GM12874 (cell line): ENCODE results near the gene PTPRG.

Experiments
- TF ChIP-seq, protein P1 (sequence below): IDR thresholded peaks from 2 replicates; pipeline ENCODE4 v1.5.1; 2011; ENCODE audit warnings: low read depth, mild to moderate bottlenecking, control low read depth, low read length, moderate library complexity; ENCODE audit not compliant: insufficient read depth

PTPRG gene

DNA sequence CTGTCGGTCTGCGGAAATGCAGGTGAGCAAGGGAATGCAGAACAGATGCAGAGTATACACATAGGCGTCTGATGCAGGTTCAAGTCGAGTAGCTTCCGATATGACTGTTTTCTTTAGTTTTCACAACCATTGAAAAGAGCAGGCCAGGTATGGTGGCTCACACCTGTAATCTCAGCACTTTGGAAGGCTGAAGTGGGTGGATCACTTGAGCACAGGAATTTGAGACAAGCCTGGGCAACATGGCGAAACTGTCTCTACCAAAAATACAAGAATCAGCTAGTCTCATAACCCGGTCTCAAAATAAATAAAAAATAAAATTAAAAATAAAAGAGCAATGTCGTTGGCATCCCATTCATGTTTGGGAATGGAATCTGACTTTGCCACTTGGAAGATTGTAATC lies 101.5 kb downstream of the PTPRG start:
- TF ChIP-seq, protein P1, sequence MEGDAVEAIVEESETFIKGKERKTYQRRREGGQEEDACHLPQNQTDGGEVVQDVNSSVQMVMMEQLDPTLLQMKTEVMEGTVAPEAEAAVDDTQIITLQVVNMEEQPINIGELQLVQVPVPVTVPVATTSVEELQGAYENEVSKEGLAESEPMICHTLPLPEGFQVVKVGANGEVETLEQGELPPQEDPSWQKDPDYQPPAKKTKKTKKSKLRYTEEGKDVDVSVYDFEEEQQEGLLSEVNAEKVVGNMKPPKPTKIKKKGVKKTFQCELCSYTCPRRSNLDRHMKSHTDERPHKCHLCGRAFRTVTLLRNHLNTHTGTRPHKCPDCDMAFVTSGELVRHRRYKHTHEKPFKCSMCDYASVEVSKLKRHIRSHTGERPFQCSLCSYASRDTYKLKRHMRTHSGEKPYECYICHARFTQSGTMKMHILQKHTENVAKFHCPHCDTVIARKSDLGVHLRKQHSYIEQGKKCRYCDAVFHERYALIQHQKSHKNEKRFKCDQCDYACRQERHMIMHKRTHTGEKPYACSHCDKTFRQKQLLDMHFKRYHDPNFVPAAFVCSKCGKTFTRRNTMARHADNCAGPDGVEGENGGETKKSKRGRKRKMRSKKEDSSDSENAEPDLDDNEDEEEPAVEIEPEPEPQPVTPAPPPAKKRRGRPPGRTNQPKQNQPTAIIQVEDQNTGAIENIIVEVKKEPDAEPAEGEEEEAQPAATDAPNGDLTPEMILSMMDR, result no peak

DNA sequence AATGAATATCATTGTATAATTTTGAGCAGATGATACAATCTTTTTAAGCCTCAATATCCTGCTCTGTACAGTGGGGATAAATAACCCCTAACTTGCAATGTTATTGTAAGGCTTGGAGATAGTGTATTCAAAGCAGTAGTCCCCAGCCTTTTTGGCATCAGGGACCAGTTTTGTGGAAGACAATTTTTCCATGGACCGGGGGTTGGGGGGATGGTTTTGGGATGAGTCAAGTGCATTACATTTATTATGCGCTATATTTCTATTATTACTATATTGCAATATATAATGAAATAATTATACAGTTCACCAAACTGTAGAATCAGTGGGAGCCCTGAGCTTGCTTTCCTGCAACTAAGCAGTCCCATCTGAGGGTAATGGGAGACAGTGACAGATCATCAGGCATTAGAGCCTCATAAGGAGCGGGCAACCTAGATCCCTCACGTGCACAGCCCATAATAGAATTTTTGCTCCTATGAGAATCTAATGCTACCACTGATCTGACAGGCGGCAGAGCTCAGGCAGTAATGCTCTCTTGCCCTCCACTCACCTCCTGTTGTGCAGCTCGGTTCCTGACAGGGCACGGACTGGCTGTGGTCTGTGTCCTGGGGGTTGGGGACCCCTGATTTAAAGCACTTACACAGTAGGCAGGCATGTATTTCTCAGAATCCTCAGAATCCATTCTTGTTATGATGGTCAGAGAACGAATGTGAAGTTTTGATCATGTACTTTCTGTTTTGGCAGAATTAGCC lies 102.2 kb downstream of the PTPRG start:
- TF ChIP-seq, protein P1, result no peak

DNA sequence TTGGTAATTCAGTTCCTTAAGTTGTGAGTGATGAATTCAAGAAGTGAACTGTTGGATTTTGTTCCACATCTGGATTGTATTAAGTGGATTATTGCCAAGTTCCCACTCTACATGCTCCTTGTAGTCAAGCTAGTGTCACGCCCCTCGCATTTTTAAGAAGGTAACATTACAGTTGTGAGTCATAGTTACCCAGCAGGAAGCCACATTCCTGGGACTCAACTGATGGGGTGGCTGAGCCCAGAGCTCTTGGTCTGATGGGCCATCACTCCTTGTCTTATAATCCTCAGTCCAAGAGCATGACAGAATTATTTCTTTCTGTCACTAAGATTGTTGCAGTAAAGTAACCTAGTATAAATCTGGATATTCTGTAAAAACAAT lies 102.7 kb downstream of the PTPRG start:
- TF ChIP-seq, protein P1, result no peak

DNA sequence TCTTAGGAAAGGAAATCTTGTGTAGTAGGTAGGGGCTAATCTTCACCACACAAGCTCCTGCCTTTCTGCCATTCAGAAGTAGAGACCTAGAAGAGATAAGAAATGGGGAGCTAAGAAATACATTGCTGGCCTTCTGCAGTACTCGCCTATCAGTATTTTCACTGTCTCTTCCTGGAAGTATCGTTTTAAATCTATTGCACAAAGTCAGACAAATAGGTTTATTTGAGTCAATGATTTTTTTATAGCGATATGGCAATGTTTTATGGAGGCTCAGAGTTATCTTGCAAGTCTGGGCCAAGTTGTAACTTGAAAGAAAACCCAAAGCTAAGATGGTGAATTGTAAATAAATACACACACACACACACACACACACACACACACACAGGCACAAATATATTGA lies 103.8 kb downstream of the PTPRG start:
- TF ChIP-seq, protein P1, result no peak

DNA sequence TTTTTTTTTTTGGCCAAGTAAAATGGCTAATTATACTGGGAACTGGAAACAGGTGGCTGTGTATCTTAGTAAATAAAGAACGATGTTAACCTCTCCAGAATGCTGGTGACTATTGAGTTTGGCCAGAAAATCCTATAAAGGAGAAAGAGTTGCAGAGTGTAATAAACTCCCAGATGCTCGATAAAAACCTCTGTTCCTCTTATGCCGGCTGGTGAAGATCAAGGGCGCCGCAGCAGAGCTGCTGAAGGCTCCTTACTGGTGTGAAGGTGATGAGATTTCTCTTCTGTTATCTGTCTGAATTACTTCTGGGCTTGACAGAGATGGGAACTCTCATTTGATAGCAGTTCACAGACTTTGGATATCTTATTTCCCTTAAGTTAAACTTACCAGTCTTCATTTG lies 104.6 kb downstream of the PTPRG start:
- TF ChIP-seq, protein P1, result no peak

DNA sequence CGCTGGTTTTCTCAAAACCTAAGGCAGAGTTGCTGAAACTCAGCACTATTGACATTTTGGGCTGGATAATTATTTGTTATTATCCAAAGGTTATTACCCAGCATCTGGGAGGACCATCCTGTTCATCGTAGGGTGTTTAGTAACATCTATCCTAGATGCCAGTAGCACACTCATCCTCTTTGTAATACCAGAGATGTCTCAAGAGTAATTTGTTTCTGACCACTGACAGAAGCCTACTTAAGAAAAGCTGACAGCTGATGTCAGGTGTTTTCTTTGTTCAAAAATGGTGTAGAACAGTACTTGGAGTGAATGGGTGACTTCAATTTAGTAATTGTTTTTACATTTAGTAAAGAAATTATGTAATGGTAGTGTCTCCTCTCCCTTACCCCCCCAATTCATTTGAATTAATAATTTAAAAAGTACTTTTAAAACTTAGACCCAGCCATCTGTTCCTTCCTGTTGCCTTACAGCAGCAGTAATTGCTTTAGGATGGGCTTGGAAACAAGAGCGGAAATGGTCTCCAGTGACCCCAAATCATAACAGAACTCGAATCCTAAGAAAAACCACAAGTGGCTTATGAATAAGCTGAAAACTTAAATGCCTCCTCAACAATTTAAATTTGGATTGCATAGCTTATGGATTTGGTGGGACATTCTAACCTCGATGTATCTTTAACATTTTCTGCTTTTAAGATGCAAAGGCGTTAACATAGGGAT lies 105.4 kb downstream of the PTPRG start:
- TF ChIP-seq, protein P1, result no peak

DNA sequence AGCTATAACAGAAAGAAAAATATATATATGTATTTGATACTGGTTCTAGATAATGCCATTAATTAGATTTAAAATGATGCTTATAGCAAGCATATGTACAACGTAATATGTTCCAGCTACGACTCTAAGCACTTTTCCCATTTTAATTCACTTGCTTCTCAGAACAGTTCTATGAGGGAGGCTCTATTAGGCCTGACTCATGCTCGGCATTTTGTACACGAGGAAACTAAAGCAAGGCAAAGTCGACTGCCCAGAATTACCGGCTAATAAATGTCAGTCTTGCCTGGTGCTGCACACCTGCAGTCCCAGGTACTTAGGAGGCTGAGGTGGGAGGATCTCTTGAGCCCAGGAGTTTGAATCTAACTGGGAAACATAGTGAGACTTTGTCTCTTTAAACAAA lies 106.0 kb downstream of the PTPRG start:
- TF ChIP-seq, protein P1, result no peak
